GM12874 (cell line): Measurements from ENCODE around the gene AGBL2.

ENCODE experiments used
- TF ChIP-seq, protein P1 (sequence below): IDR thresholded peaks from 2 replicates; pipeline ENCODE4 v1.5.1; 2011; ENCODE audit warnings: low read depth, mild to moderate bottlenecking, control low read depth, low read length, moderate library complexity; ENCODE audit not compliant: insufficient read depth

AGBL2 gene

DNA sequence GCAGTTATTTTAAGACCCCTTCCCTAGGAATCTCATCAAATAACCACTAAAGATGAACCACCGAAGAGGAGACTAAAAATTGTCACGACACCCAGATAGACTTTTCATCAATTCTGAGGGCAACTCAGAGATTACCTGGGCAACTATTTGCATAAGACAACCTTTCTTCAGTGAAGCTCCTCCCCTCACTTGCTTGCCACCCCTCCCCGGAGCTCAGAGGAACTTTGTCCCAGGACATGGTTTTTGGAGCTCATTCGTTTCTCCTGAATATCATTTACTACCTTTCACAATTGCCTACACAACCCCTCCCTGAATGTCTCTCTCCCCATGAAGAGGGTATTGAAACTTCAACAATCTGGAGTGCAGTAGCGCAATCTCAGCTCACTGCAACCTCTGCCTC is 3.9 kb downstream of the AGBL2 start:
- TF ChIP-seq, protein P1, sequence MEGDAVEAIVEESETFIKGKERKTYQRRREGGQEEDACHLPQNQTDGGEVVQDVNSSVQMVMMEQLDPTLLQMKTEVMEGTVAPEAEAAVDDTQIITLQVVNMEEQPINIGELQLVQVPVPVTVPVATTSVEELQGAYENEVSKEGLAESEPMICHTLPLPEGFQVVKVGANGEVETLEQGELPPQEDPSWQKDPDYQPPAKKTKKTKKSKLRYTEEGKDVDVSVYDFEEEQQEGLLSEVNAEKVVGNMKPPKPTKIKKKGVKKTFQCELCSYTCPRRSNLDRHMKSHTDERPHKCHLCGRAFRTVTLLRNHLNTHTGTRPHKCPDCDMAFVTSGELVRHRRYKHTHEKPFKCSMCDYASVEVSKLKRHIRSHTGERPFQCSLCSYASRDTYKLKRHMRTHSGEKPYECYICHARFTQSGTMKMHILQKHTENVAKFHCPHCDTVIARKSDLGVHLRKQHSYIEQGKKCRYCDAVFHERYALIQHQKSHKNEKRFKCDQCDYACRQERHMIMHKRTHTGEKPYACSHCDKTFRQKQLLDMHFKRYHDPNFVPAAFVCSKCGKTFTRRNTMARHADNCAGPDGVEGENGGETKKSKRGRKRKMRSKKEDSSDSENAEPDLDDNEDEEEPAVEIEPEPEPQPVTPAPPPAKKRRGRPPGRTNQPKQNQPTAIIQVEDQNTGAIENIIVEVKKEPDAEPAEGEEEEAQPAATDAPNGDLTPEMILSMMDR, result no peak

DNA sequence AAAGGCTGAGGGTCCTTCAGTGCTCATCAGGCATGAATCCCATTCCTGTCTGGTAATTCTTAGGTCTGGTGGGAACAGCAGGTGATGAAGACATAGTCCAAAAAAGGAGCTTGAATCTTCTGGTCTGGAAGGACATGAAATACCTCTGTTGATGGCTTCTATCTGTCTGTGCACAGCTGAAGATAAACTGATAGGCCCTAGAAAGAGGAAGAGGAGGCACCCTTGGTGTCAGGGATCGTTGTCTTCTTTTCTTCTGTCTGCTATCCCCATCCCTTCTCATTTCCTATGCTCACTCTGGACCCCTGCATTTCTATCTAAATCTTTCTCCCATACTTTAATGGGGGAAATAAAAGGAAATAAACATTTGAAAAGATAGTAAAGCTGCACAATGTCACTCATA is 9.4 kb downstream of the AGBL2 start:
- TF ChIP-seq, protein P1, result no peak

DNA sequence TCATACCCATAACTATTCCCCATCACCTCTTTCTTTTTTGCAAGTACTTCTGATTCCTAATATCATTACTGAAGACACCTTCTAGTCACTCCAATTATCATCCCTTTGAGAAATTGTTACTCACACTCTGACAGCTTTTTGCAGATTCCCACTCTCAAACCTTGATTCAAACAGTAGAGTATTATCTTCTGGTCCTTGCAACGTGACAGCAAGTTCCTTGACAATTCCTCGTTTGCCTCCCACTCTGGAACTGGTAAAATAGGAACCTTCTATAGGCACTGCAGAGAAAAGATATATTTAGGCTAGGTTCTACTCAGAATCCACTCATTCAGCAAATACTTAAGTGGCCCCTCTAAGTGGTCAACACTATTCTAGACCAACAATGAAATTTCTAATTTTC is 23.2 kb downstream of the AGBL2 start:
- TF ChIP-seq, protein P1, result no peak

DNA sequence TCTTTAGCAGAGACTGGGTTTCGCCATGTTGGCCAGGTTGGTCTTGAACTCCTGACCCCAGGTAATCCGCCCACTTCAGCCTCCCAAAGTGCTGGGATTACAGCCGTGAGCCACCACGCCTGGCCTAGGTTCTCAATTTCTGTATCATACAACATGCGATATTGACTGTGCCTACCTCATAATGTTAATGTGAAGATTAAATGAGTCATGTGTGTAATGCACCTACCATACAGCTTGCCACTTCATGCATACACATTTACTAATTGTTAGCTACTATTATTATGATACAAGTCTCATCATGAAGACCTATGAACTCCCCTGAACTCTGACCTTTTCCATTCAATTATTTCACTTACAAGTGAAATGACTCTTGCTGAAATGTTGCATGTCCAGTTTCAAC is 25.7 kb downstream of the AGBL2 start:
- TF ChIP-seq, protein P1, result no peak

DNA sequence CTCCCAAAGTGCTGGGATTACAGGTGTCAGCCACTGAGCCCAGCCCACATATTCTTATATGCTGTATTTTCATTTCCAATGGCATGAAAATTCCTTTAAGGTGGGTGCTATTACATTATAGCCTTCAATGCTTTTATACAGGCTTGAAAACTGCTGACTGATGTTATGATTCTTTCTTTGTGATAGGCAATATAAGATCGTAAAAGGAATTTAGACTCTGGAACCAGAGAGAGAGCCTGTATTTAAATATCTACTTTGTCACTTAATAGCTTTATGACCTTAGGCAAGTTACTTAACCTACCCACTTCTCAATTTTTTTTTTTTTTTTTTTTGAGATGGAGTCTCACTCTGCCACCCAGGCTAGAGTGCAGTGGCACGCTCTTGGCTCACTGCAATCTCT is 26.2 kb downstream of the AGBL2 start:
- TF ChIP-seq, protein P1, result no peak

DNA sequence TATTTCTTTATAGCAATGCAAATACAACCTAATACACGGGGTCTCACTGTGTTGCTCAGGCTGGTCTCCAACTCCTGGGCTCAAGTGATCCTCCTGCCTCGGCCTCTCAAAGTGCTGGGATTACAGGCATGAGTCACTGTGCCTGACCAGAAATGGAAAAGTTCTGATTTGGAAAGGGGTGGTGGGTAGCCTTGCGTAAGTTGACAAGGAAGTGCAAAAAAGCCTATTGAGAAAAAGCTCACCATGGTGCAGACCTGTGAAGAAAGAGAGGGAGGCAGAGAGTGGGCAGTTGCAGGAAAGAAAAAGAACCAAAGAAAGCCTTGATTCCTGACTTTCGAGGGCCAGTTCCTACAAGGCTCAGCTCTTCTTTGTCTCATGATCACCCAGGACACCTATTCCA is 27.1 kb downstream of the AGBL2 start:
- TF ChIP-seq, protein P1, result no peak

DNA sequence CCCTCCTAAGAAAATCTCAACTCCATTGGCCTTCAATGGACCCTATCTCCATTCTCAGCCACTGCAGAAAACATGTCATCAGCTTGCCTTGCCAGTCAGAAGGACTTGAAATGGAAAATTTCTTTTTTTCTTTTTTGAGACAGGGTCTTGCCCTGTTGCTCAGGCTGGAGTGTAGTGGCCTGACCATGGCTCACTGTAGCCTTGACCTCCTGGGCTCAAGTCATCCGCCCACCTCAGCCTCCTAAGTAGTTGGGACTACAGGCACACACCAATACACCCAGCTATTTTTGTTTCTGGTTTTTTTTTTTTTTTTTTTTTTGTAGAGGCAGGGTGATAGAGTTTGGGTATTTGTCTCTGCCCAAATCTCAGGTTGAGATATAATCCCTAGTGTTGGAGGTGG is 29.0 kb downstream of the AGBL2 start:
- TF ChIP-seq, protein P1, result no peak

DNA sequence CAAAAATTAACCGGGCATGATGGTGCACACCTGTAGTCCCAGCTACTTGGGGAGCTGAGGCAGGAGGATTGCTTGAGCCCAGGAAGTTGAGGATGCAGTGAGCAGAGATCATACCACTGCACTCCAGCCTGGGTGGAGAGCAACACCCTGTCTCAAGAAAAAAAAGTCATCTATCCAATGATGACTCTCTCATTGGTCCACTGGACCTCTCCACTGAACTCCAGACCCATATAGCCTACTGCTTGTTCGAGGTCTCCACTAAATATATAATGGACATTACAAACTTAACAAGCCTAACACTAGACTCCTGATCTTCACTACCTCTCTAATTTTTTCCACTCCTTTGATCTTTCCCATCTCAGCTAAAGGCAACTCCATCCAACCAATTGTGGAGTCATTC is 39.3 kb downstream of the AGBL2 start:
- TF ChIP-seq, protein P1, result no peak
